ENCODE data around the gene CYB5RL.

GRCh38 chr1:54207287-54207686 is 7.5 kb upstream of the CYB5RL start:
- no peak for TF ChIP-seq CTCF (IDR thresholded peaks at IDR 0.05)
- no peak for TF ChIP-seq POLR2A (IDR thresholded peaks at IDR 0.05)

Data from esophagus squamous epithelium (tissue), 4 donors.